ENCODE data around the gene P3R3URF.

P3R3URF gene

DNA sequence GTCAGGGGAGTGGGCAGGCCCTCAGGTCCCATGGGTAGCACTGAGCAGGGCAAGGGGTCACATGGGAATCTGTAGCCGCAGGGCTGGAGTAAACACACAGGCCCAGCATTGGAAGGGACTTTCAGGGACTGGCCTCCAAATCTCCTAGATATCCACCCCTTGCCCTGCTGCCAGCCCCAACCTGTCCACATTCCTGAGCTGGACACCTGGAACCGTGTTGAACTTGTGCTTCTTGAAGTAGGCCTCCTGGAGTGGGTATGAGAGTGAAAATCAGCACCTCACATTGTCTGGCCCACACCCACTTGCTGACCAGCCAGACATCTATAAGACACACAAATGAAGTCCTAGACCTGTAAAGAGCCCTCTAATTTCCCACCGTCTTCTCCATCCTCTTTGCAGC, 14.3 kb upstream of the P3R3URF start:
- no peak for ATAC-seq
- TF ChIP-seq, protein P1, sequence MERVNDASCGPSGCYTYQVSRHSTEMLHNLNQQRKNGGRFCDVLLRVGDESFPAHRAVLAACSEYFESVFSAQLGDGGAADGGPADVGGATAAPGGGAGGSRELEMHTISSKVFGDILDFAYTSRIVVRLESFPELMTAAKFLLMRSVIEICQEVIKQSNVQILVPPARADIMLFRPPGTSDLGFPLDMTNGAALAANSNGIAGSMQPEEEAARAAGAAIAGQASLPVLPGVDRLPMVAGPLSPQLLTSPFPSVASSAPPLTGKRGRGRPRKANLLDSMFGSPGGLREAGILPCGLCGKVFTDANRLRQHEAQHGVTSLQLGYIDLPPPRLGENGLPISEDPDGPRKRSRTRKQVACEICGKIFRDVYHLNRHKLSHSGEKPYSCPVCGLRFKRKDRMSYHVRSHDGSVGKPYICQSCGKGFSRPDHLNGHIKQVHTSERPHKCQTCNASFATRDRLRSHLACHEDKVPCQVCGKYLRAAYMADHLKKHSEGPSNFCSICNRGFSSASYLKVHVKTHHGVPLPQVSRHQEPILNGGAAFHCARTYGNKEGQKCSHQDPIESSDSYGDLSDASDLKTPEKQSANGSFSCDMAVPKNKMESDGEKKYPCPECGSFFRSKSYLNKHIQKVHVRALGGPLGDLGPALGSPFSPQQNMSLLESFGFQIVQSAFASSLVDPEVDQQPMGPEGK (CRISPR knock-in tag; IDR thresholded peaks at IDR 0.05; ENCODE audit: borderline replicate concordance): no peak
- TF ChIP-seq ZNF8 (CRISPR knock-in tag; IDR thresholded peaks at IDR 0.05): no peak
- TF ChIP-seq PPARA (CRISPR knock-in tag; IDR thresholded peaks at IDR 0.05; ENCODE audit: borderline replicate concordance): no peak
- TF ChIP-seq, protein P2, sequence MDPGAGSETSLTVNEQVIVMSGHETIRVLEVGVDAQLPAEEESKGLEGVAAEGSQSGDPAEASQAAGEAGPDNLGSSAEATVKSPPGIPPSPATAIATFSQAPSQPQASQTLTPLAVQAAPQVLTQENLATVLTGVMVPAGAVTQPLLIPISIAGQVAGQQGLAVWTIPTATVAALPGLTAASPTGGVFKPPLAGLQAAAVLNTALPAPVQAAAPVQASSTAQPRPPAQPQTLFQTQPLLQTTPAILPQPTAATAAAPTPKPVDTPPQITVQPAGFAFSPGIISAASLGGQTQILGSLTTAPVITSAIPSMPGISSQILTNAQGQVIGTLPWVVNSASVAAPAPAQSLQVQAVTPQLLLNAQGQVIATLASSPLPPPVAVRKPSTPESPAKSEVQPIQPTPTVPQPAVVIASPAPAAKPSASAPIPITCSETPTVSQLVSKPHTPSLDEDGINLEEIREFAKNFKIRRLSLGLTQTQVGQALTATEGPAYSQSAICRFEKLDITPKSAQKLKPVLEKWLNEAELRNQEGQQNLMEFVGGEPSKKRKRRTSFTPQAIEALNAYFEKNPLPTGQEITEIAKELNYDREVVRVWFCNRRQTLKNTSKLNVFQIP (CRISPR knock-in tag; IDR thresholded peaks at IDR 0.05; ENCODE audit: borderline replicate concordance, low read depth): no peak
- TF ChIP-seq ZFP3 (CRISPR knock-in tag; IDR thresholded peaks at IDR 0.05): no peak
- no peak for TF ChIP-seq ZFP30 (CRISPR knock-in tag; IDR thresholded peaks at IDR 0.05)
- no peak for TF ChIP-seq RARB (CRISPR knock-in tag; IDR thresholded peaks at IDR 0.05)
- TF ChIP-seq CSDC2 (CRISPR knock-in tag; IDR thresholded peaks at IDR 0.05): no peak
- TF ChIP-seq TOX (CRISPR knock-in tag; IDR thresholded peaks at IDR 0.05; ENCODE audit: borderline replicate concordance): no peak
- TF ChIP-seq ISL1 (CRISPR knock-in tag; IDR thresholded peaks at IDR 0.05): no peak
- TF ChIP-seq OSR1 (CRISPR knock-in tag; IDR thresholded peaks at IDR 0.05): no peak
- TF ChIP-seq, protein P3, sequence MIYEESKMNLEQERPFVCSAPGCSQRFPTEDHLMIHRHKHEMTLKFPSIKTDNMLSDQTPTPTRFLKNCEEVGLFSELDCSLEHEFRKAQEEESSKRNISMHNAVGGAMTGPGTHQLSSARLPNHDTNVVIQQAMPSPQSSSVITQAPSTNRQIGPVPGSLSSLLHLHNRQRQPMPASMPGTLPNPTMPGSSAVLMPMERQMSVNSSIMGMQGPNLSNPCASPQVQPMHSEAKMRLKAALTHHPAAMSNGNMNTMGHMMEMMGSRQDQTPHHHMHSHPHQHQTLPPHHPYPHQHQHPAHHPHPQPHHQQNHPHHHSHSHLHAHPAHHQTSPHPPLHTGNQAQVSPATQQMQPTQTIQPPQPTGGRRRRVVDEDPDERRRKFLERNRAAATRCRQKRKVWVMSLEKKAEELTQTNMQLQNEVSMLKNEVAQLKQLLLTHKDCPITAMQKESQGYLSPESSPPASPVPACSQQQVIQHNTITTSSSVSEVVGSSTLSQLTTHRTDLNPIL (CRISPR knock-in tag; IDR thresholded peaks at IDR 0.05; ENCODE audit: low read depth): no peak
- TF ChIP-seq BACH2 (CRISPR knock-in tag; IDR thresholded peaks at IDR 0.05; ENCODE audit: borderline replicate concordance): no peak
- no peak for TF ChIP-seq ZNF565 (CRISPR knock-in tag; conservative IDR thresholded peaks at IDR 0.05; ENCODE audit: low read depth)

DNA sequence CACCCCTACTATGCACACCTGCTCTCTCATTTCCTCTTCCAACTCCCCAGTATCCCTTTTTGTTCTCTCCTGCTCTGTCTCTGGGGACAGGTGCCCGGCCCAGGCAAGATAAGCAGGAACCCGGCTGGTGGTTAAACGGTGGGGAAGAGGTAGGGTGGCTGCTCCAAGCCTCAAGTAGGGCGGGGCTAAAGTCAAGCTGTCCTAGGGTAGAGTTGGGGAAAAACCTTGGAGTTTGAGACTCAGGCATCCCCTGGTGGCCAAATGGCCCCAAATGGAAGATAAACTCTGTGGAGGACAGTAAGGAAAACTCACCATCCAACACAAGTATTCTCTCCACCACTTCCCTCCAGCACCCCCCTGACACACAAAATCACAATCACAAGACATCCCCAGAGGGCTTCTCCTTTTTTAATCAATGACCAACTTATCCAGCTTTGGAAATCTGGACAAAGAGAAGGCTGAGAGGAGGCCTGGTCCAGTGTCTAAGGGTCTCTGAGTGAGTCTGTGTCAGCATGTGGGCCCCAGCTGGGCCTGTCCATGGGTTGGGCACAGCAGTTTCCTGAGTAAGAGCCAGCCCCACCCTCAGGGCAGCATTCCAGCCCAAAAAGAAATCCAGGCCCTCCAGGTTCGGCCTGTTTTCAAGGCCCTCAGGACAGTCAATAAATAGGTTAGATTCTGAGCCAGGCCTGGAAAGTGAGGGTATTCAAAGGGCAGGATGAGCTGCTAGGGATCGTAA, 12.2 kb upstream of the P3R3URF start:
- TF ChIP-seq ZNF565 (CRISPR knock-in tag; conservative IDR thresholded peaks at IDR 0.05; ENCODE audit: low read depth) (no peak), ZNF70 (CRISPR knock-in tag; IDR thresholded peaks at IDR 0.05) (no peak), BACH2 (CRISPR knock-in tag; IDR thresholded peaks at IDR 0.05; ENCODE audit: borderline replicate concordance) (no peak), CSDC2 (CRISPR knock-in tag; IDR thresholded peaks at IDR 0.05) (no peak), ISL1 (CRISPR knock-in tag; IDR thresholded peaks at IDR 0.05) (no peak), ZFP3 (CRISPR knock-in tag; IDR thresholded peaks at IDR 0.05) (no peak), RARB (CRISPR knock-in tag; IDR thresholded peaks at IDR 0.05) (no peak), TCF4 (CRISPR knock-in tag; IDR thresholded peaks at IDR 0.05; ENCODE audit: borderline replicate concordance) (no peak), ZNF8 (CRISPR knock-in tag; IDR thresholded peaks at IDR 0.05) (no peak), GLIS3 (CRISPR knock-in tag; IDR thresholded peaks at IDR 0.05) (no peak), ZFP30 (CRISPR knock-in tag; IDR thresholded peaks at IDR 0.05) (no peak), SNAI2 (CRISPR knock-in tag; IDR thresholded peaks at IDR 0.05) (no peak)
- TF ChIP-seq, protein P3 (CRISPR knock-in tag; IDR thresholded peaks at IDR 0.05; ENCODE audit: low read depth): no peak
- TF ChIP-seq, protein P4, sequence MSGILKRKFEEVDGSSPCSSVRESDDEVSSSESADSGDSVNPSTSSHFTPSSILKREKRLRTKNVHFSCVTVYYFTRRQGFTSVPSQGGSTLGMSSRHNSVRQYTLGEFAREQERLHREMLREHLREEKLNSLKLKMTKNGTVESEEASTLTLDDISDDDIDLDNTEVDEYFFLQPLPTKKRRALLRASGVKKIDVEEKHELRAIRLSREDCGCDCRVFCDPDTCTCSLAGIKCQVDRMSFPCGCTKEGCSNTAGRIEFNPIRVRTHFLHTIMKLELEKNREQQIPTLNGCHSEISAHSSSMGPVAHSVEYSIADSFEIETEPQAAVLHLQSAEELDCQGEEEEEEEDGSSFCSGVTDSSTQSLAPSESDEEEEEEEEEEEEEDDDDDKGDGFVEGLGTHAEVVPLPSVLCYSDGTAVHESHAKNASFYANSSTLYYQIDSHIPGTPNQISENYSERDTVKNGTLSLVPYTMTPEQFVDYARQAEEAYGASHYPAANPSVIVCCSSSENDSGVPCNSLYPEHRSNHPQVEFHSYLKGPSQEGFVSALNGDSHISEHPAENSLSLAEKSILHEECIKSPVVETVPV (CRISPR knock-in tag; IDR thresholded peaks at IDR 0.05): no peak
- TF ChIP-seq, protein P5, sequence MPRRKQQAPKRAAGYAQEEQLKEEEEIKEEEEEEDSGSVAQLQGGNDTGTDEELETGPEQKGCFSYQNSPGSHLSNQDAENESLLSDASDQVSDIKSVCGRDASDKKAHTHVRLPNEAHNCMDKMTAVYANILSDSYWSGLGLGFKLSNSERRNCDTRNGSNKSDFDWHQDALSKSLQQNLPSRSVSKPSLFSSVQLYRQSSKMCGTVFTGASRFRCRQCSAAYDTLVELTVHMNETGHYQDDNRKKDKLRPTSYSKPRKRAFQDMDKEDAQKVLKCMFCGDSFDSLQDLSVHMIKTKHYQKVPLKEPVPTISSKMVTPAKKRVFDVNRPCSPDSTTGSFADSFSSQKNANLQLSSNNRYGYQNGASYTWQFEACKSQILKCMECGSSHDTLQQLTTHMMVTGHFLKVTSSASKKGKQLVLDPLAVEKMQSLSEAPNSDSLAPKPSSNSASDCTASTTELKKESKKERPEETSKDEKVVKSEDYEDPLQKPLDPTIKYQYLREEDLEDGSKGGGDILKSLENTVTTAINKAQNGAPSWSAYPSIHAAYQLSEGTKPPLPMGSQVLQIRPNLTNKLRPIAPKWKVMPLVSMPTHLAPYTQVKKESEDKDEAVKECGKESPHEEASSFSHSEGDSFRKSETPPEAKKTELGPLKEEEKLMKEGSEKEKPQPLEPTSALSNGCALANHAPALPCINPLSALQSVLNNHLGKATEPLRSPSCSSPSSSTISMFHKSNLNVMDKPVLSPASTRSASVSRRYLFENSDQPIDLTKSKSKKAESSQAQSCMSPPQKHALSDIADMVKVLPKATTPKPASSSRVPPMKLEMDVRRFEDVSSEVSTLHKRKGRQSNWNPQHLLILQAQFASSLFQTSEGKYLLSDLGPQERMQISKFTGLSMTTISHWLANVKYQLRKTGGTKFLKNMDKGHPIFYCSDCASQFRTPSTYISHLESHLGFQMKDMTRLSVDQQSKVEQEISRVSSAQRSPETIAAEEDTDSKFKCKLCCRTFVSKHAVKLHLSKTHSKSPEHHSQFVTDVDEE (CRISPR knock-in tag; IDR thresholded peaks at IDR 0.05): no peak
- TF ChIP-seq, protein P2 (CRISPR knock-in tag; IDR thresholded peaks at IDR 0.05; ENCODE audit: borderline replicate concordance, low read depth): no peak
- TF ChIP-seq, protein P1 (CRISPR knock-in tag; IDR thresholded peaks at IDR 0.05; ENCODE audit: borderline replicate concordance): no peak
- no peak for ATAC-seq

Data from SK-N-SH treated with all-trans-retinoic acid at 6 μM for 48 hours (cell line).